Neural progenitor cell (in vitro differentiated cells): ENCODE results near the gene PEPD. TPM values are rescaled to one million over a fixed set of nuclear protein-coding genes. Genes with fewer than 3 reads are reported as not detected.

ENCODE experiments used
- DNase-seq: peaks from one replicate; pipeline ENCODE4 v3.0.0-alpha.2; 2016; ENCODE audit warnings: low spot score
- H2AFZ ChIP-seq: fragments of 200-600 bp; sonication (generic); replicated peaks from 2 replicates; pipeline ENCODE4 v1.6.1; 2016; ENCODE audit warnings: antibody characterized with exemption
- H3F3A ChIP-seq: fragments of 200-600 bp; sonication (generic); 2 replicates; pipeline ENCODE4 v1.6.1; 2016; ENCODE audit warnings: antibody characterized with exemption, low read depth
- H3K27ac ChIP-seq: fragments of 200-600 bp; sonication (generic); 2 replicates; pipeline ENCODE4 v1.5.1; 2016; ENCODE audit warnings: mild to moderate bottlenecking
- H3K27me3 ChIP-seq: fragments of 200-600 bp; sonication (generic); 2 replicates; pipeline ENCODE4 v1.6.1; 2016; ENCODE audit warnings: mild to moderate bottlenecking, moderate library complexity
- H3K36me3 ChIP-seq: fragments of 200-600 bp; sonication (generic); 2 replicates; pipeline ENCODE4 v1.5.1; 2016
- H3K4me1 ChIP-seq: fragments of 200-600 bp; sonication (generic); 2 replicates; pipeline ENCODE4 v1.6.1; 2016; ENCODE audit warnings: mixed run types
- H3K4me2 ChIP-seq: fragments of 200-600 bp; sonication (generic); 2 replicates; pipeline ENCODE4 v1.6.1; 2016
- H3K4me3 ChIP-seq: fragments of 200-600 bp; sonication (generic); 2 replicates; pipeline ENCODE4 v1.5.1; 2016
- H3K79me2 ChIP-seq: fragments of 200-600 bp; sonication (generic); 2 replicates; pipeline ENCODE4 v1.6.1; 2016; ENCODE audit warnings: low read depth
- H3K9ac ChIP-seq: fragments of 200-600 bp; sonication (generic); 2 replicates; pipeline ENCODE4 v1.6.1; 2016
- H3K9me3 ChIP-seq: fragments of 200-600 bp; sonication (generic); 2 replicates; pipeline ENCODE4 v1.5.1; 2016; ENCODE audit warnings: low read depth
- H4K20me1 ChIP-seq: fragments of 200-600 bp; sonication (generic); 2 replicates; pipeline ENCODE4 v1.6.1; 2016; ENCODE audit warnings: low read depth
- H3K27ac Mint-ChIP-seq: 3 replicates; pipeline ENCODE4 v1.8.0; 2021; ENCODE audit warnings: mixed read lengths
- H3K27me3 Mint-ChIP-seq: 2 replicates; pipeline ENCODE4 v1.8.0; 2022; ENCODE audit warnings: low read depth, mild to moderate bottlenecking, inconsistent platforms, moderate library complexity, mixed read lengths; ENCODE audit not compliant: insufficient read depth
- H3K36me3 Mint-ChIP-seq: 3 replicates; pipeline ENCODE4 v1.8.0; 2021; ENCODE audit warnings: mixed read lengths
- H3K4me1 Mint-ChIP-seq: 3 replicates; pipeline ENCODE4 v1.8.0; 2021; ENCODE audit warnings: mixed read lengths
- H3K4me3 Mint-ChIP-seq: 3 replicates; pipeline ENCODE4 v1.8.0; 2021; ENCODE audit warnings: mild to moderate bottlenecking, moderate library complexity, mixed read lengths
- H3K9me3 Mint-ChIP-seq: 3 replicates; pipeline ENCODE4 v1.8.0; 2020; ENCODE audit warnings: mixed read lengths
- CTCF ChIP-seq: fragments of 200-600 bp; sonication (generic); IDR thresholded peaks from 2 replicates; pipeline ENCODE4 v1.5.1; 2017; ENCODE audit warnings: antibody characterized with exemption, mild to moderate bottlenecking
- EZH2 ChIP-seq: fragments of 200-600 bp; sonication (generic); IDR thresholded peaks from 2 replicates; pipeline ENCODE4 v1.6.1; 2017; ENCODE audit warnings: antibody characterized with exemption, mild to moderate bottlenecking, moderate library complexity
- EZH2phosphoT487 ChIP-seq: fragments of 200-600 bp; sonication (generic); IDR thresholded peaks from 2 replicates; pipeline ENCODE4 v1.6.1; 2017; ENCODE audit warnings: antibody characterized with exemption
- total RNA-seq: library from RNA; depleted of rRNA; stranded (reverse); fragments of >200 nt; gene quantifications from 2 replicates; pipeline ENCODE4 v1.2.3, GENCODE V29; 2015; ENCODE audit warnings: low replicate concordance

The PEPD gene
- total RNA-seq, 1 donor from 2014 or later: 47.0 TPM

GRCh38 chr19:33502521-33502920 is 19.1 kb downstream of the PEPD start:
- Mint-ChIP-seq H3K9me3 (no peaks in the 10 kb centered on the region), H3K4me3 (no peak overlapping the region), H3K27me3 (peaks cover 2% of the 10 kb centered on the region), H3K36me3 (peaks cover 2% of the 10 kb centered on the region), H3K27ac (no peak overlapping the region), H3K4me1 (peaks cover 31% of the 10 kb centered on the region)
- Histone ChIP-seq H3K4me2 (no peak overlapping the region), H3K27me3 (no peaks in the 10 kb centered on the region), H3K36me3 (no peaks in the 10 kb centered on the region), H2AFZ (no peak overlapping the region), H3K9me3 (no peaks in the 10 kb centered on the region), H3F3A (no peaks in the 10 kb centered on the region), H3K4me1 (no peaks in the 10 kb centered on the region), H3K4me3 (no peak overlapping the region), H3K79me2 (no peaks in the 10 kb centered on the region), H4K20me1 (no peaks in the 10 kb centered on the region), H3K27ac (no peak overlapping the region), H3K9ac (no peak overlapping the region)
- no peak for TF ChIP-seq EZH2
- TF ChIP-seq EZH2phosphoT487: no peak
- TF ChIP-seq CTCF: no peak
- DNase-seq: no peak

DNA sequence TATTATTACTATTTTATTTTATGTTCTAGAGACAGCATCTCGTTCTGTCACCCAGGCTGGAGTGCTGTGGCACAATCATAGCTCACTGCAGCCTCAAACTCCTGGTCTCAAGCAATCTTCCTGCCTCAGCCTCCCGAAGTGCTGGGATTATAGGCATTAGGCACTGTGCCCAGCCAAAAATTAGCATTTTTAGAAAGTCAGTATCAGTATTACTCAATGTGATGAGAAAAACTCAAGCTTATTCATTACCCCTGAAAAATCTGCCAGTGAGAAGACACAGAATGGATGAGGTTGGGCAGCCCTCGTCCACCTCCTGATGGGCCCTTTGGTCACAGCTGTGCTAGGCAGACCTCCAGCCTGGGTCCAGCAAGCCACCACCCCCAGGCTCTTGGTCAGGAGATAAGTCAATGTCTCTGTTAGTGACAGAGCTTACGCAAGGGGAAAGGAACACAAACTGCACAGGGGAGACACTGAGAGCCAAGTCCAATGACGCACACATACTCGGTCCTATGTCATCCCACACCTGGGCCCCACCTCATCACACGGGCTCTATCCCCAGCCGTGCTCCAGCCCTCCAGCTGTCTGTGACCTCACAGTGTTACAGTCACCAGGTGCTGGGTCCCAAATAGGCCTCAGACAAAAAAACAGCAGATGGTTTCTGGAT is 19.8 kb downstream of the PEPD start:
- DNase-seq: no peak
- H3K9me3 Mint-ChIP-seq: no peaks in the 10 kb centered on the region
- H3K4me1 Mint-ChIP-seq: peaks cover 24% of the 10 kb centered on the region
- Histone ChIP-seq H3K4me1 (no peaks in the 10 kb centered on the region), H3K9ac (no peak overlapping the region), H3F3A (no peaks in the 10 kb centered on the region), H3K27me3 (no peaks in the 10 kb centered on the region), H3K27ac (no peak overlapping the region), H3K79me2 (no peaks in the 10 kb centered on the region), H2AFZ (no peak overlapping the region), H3K4me3 (no peak overlapping the region), H4K20me1 (no peaks in the 10 kb centered on the region), H3K9me3 (no peaks in the 10 kb centered on the region), H3K36me3 (no peaks in the 10 kb centered on the region), H3K4me2 (no peak overlapping the region)
- H3K27ac Mint-ChIP-seq: peak overlapping the region; percentile 72
- TF ChIP-seq EZH2: no peak
- TF ChIP-seq EZH2phosphoT487: no peak
- no peak for TF ChIP-seq CTCF
- H3K4me3 Mint-ChIP-seq: no peak overlapping the region
- peaks cover 2% of the 10 kb centered on the region for H3K27me3 Mint-ChIP-seq
- H3K36me3 Mint-ChIP-seq: peaks cover 2% of the 10 kb centered on the region

DNA sequence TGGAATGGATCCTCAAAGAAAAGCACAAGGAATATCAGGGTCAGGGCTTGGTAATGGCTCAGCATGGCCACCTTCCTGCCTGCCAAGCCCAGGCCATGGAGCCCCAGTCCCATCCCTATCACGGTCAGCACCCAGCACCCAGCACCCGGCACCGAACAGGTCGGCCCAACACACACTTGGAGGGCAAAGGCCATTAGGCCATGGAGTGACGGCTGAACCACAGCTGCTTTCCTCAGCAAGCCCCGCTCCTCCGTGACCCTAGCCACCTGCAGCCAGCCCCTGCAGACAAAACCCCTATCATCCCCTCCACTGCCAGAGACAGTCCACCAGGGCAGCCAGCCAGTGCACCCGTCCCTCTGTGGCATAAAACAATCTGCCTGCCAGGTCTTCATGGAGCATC is 20.6 kb downstream of the PEPD start:
- H3K9ac ChIP-seq: no peak overlapping the region
- Mint-ChIP-seq H3K27me3 (peaks cover 4% of the 10 kb centered on the region), H3K9me3 (no peaks in the 10 kb centered on the region), H3K4me3 (no peak overlapping the region), H3K4me1 (peaks cover 19% of the 10 kb centered on the region), H3K27ac (peak overlapping the region; percentile 69), H3K36me3 (peaks cover 2% of the 10 kb centered on the region)
- no peaks in the 10 kb centered on the region for H3K9me3 ChIP-seq
- no peak for TF ChIP-seq CTCF
- no peak for TF ChIP-seq EZH2phosphoT487
- no peak for TF ChIP-seq EZH2
- H2AFZ ChIP-seq: no peak overlapping the region
- no peak for DNase-seq
- no peaks in the 10 kb centered on the region for H4K20me1 ChIP-seq
- no peak overlapping the region for H3K4me2 ChIP-seq
- no peaks in the 10 kb centered on the region for H3K27me3 ChIP-seq
- no peaks in the 10 kb centered on the region for H3F3A ChIP-seq
- no peaks in the 10 kb centered on the region for H3K79me2 ChIP-seq
- no peak overlapping the region for H3K4me3 ChIP-seq
- no peak overlapping the region for H3K27ac ChIP-seq
- H3K4me1 ChIP-seq: no peaks in the 10 kb centered on the region
- H3K36me3 ChIP-seq: no peaks in the 10 kb centered on the region
